ENCODE measurements around the gene MRS2. TPM values are rescaled to one million over a fixed set of nuclear protein-coding genes. Genes with fewer than 3 reads are reported as not detected.
"Not testable (repeated sequence)": the region's sequence is repeated elsewhere in the genome, so short reads cannot be mapped to it uniquely, and the experiment has no call there.

MRS2 gene
- total RNA-seq, 1 donor from 2014 or later, result 21.3 TPM

DNA sequence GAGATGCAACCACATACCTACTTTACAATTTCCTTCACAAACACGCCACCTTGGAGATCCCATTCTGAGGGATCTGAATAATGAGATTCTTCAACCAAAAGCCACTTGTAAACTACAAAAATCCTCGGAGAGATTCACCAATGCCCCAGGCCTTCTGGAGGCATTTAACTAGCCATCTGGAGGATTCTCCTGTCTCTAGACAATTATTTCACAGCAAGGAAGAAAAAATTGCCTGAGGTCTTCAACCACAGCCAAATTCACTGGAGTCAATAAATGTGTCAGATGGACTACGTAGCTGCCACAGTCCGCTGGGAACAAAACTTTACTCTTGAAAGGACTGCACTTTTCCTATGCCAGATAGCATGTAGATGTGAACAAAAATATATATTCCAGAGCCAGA is 25.9 kb upstream of the MRS2 start:
- no peaks in the 10 kb centered on the region for H3K9me3 ChIP-seq
- TF ChIP-seq, protein P1, sequence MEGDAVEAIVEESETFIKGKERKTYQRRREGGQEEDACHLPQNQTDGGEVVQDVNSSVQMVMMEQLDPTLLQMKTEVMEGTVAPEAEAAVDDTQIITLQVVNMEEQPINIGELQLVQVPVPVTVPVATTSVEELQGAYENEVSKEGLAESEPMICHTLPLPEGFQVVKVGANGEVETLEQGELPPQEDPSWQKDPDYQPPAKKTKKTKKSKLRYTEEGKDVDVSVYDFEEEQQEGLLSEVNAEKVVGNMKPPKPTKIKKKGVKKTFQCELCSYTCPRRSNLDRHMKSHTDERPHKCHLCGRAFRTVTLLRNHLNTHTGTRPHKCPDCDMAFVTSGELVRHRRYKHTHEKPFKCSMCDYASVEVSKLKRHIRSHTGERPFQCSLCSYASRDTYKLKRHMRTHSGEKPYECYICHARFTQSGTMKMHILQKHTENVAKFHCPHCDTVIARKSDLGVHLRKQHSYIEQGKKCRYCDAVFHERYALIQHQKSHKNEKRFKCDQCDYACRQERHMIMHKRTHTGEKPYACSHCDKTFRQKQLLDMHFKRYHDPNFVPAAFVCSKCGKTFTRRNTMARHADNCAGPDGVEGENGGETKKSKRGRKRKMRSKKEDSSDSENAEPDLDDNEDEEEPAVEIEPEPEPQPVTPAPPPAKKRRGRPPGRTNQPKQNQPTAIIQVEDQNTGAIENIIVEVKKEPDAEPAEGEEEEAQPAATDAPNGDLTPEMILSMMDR (IDR thresholded peaks at IDR 0.05), result no peak
- no peak overlapping the region for H3K27ac ChIP-seq
- intact Hi-C loops (cut with DNase I), result no loop called here
- no peak for ATAC-seq
- DNase-seq, result no peak
- H3K27me3 ChIP-seq, result no peaks in the 10 kb centered on the region
- no peaks in the 10 kb centered on the region for H3K36me3 ChIP-seq
- no peak overlapping the region for H3K4me3 ChIP-seq
- no peaks in the 10 kb centered on the region for H3K4me1 ChIP-seq

DNA sequence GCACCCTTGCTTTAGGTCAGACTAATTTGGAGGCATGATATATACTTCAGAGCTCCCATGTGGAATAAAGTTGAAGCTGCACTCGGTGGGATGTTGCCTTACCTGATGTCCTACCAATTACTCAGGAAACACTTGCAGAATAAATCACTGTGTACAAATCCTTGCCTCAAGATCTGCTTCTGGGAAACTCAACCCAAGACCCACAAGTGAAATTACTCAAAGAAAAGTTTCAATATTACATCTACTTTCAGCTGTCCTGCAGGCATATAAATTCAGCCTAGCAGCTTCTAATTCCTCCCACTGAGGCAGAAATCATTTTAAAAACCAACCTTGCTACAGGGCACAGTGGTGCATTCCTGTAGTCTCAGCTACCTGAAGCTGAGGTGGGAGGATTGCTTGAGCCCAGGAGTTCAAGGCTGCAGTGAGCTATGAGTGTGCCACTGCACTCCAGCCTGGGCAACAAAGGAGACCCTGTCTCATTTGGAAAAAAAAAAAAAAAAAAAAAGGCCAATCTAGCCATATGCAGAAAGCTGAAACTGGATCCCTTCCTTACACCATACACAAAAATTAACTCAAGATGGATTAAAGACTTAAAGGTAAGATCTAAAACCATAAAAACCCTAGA is 24.2 kb upstream of the MRS2 start:
- intact Hi-C loops (cut with DNase I), result no loop called here
- DNase-seq, result no peak
- H3K27me3 ChIP-seq, result no peaks in the 10 kb centered on the region
- H3K27ac ChIP-seq, result no peak overlapping the region
- H3K9me3 ChIP-seq, result no peaks in the 10 kb centered on the region
- TF ChIP-seq, protein P1 (IDR thresholded peaks at IDR 0.05), result no peak
- H3K4me1 ChIP-seq, result no peaks in the 10 kb centered on the region
- H3K4me3 ChIP-seq, result no peak overlapping the region
- H3K36me3 ChIP-seq, result no peaks in the 10 kb centered on the region
- ATAC-seq, result no peak

DNA sequence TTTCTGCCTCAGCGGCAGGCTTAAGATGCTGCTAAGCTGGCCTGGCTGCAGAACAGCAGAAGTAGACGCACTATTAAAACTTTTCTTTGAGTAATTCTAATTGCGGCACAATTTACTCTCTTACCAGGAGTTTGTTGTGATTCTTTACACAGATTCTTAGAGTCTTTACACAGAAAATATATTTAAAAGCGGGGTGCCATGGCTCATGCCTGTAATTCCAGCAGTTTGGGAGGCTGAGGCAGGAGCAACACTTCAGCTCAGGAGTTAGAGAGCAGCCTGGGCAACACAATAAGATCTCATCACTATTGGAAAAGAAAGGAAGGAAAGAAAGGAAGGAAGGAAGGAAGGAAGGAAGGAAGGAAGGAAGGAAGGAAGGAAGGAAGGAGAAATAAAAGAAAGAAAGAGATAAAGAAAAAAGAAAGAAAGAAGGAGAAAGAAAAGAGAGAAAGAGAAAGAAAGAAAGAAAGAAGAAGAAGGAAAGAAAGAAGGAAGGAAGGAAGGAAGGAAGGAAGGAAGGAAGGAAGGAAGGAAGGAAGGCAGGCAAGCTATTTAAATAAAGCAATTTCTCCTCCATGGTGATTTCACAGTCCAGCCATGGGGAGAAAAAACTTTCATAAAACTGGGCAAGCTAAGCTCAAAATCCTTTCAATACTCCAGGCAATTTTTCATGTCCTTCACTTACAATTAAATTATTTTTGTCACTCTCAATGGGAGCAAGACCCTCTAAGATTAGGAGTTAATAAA is 21.1 kb upstream of the MRS2 start:
- no peak for ATAC-seq
- Histone ChIP-seq H3K27ac (no peak overlapping the region), H3K4me1 (no peaks in the 10 kb centered on the region), H3K27me3 (no peaks in the 10 kb centered on the region), H3K4me3 (no peak overlapping the region), H3K9me3 (no peaks in the 10 kb centered on the region), H3K36me3 (no peaks in the 10 kb centered on the region)
- TF ChIP-seq, protein P1 (IDR thresholded peaks at IDR 0.05), result no peak
- intact Hi-C loops (cut with DNase I), result no loop called here
- no peak for DNase-seq

DNA sequence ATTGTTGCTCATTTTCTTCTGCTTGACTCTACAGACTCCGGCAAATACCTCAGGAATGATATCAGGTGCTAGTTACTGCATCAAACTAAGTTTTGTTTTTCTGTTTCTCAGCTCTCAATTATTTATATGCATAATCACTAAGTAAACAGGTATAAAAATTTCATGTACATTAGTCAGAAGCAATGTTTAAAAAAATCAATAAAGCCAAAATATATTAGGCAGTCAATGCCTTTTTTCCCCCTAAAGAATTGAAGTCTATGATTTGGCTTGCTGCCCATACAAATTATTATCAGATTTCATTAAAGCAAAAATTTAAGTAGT is 20.6 kb upstream of the MRS2 start:
- Histone ChIP-seq H3K4me1 (no peaks in the 10 kb centered on the region), H3K4me3 (no peak overlapping the region)
- intact Hi-C loops (cut with DNase I), result no loop called here

DNA sequence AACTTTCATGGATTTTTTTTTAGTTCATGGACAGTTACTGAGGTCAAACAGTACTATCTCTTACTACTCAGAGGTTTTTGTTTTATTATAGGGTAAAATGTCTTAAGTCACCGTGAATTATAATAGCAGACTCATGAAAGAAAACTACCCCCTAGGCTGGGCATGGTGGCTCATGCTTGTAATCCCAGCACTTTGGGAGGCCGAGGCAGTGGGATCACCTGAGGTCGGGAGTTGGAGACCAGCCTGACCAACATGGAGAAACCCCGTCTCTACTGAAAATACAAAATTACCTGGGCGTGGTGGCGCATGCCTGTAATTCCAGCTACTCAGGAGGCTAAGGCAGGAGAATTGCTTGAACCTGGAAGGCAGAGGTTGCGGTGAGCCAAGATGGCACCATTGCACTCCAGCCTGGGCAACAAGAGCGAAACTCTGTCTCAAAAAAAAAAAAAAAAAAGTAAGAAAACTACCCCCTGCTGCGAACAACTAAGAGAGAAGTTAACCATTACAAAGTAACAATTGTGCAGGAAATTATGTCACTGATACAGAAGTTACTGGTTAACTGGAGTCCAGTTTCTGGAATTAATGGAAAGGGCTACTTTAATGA is 19.7 kb upstream of the MRS2 start:
- intact Hi-C loops (cut with DNase I); H3K4me1 ChIP-seq; ATAC-seq; H3K27ac ChIP-seq; H3K4me3 ChIP-seq; H3K9me3 ChIP-seq; DNase-seq; H3K27me3 ChIP-seq; H3K36me3 ChIP-seq: not testable (repeated sequence)

More for the DNA sequence above, 20.6 kb upstream of the MRS2 start:
- DNase-seq (no peak), ATAC-seq (no peak)
- Histone ChIP-seq H3K27me3 (no peaks in the 10 kb centered on the region), H3K9me3 (no peaks in the 10 kb centered on the region), H3K27ac (no peak overlapping the region), H3K36me3 (no peaks in the 10 kb centered on the region)
- TF ChIP-seq, protein P1 (IDR thresholded peaks at IDR 0.05), result no peak

DNA sequence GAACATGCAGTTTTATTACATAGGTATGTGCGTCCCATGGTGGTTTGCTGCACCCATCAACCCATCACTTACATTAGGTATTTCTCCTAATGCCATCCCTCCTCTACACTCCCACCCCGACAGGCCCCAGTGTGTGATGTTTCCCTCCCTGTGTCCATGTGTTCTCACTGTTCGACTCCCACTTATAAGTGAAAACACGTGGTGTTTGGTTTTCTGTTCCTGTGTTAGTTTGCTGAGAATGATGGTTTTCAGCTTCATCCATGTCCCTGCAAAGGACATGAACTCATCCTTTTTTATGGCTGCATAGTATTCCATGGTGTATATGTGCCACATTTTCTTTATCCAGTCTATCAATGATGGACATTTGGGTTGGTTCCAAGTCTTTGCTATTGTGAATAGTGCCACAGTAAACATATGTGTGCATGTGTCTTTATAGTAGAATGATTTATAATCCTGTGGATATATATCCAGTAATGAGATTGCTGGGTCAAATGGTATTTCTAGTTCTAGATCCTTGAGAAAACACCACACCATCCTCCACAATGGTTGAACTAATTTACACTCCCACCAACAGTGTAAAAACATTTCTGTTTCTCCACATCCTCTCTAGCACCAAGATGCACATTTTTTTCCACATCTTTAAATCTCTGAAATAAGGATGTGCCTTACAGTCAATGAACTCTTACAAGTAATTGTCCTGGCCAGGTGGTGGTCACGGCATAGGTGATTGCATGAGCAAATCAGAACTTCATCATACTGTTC is 18.2 kb upstream of the MRS2 start:
- H3K4me1 ChIP-seq; DNase-seq; H3K4me3 ChIP-seq; H3K9me3 ChIP-seq; ATAC-seq; H3K27ac ChIP-seq; H3K36me3 ChIP-seq; intact Hi-C loops (cut with DNase I); H3K27me3 ChIP-seq: not testable (repeated sequence)
